Measurements from ENCODE around the gene YWHAH.
A peak's percentile ranks its signal among the peaks of the same experiment; 100 is the strongest.

YWHAH gene

DNA sequence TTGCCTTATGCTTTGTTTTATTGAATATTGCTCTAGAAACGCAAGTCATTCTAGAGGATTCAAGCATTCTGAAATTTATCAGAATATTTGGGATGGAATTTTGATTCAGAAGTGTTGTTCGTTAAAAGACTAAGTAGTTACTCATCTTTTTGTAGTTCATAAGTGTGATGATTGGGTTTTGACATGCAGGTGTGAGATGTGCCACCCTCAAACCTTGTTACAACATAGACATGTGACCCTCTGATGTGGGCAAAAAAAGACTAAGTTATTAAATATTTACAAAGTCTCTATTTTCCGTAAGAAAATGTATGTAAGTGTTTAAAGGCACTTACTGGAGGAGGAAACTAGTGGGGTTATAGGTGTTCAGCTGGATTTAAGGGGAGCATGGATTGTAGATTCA is 8.9 kb downstream of the YWHAH start:
- Mint-ChIP-seq H3K27ac (no peak overlapping the region), H3K4me3 (no peak overlapping the region), H3K9me3 (no peaks in the 10 kb centered on the region), H3K27me3 (ENCODE audit: low read depth, poor library complexity) (no peaks in the 10 kb centered on the region), H3K4me1 (peaks cover 35% of the 10 kb centered on the region), H3K36me3 (ENCODE audit: low read depth) (peaks cover 78% of the 10 kb centered on the region)
- TF ChIP-seq, protein P1, sequence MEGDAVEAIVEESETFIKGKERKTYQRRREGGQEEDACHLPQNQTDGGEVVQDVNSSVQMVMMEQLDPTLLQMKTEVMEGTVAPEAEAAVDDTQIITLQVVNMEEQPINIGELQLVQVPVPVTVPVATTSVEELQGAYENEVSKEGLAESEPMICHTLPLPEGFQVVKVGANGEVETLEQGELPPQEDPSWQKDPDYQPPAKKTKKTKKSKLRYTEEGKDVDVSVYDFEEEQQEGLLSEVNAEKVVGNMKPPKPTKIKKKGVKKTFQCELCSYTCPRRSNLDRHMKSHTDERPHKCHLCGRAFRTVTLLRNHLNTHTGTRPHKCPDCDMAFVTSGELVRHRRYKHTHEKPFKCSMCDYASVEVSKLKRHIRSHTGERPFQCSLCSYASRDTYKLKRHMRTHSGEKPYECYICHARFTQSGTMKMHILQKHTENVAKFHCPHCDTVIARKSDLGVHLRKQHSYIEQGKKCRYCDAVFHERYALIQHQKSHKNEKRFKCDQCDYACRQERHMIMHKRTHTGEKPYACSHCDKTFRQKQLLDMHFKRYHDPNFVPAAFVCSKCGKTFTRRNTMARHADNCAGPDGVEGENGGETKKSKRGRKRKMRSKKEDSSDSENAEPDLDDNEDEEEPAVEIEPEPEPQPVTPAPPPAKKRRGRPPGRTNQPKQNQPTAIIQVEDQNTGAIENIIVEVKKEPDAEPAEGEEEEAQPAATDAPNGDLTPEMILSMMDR (IDR thresholded peaks at IDR 0.05) = no peak
- no peak for DNase-seq

DNA sequence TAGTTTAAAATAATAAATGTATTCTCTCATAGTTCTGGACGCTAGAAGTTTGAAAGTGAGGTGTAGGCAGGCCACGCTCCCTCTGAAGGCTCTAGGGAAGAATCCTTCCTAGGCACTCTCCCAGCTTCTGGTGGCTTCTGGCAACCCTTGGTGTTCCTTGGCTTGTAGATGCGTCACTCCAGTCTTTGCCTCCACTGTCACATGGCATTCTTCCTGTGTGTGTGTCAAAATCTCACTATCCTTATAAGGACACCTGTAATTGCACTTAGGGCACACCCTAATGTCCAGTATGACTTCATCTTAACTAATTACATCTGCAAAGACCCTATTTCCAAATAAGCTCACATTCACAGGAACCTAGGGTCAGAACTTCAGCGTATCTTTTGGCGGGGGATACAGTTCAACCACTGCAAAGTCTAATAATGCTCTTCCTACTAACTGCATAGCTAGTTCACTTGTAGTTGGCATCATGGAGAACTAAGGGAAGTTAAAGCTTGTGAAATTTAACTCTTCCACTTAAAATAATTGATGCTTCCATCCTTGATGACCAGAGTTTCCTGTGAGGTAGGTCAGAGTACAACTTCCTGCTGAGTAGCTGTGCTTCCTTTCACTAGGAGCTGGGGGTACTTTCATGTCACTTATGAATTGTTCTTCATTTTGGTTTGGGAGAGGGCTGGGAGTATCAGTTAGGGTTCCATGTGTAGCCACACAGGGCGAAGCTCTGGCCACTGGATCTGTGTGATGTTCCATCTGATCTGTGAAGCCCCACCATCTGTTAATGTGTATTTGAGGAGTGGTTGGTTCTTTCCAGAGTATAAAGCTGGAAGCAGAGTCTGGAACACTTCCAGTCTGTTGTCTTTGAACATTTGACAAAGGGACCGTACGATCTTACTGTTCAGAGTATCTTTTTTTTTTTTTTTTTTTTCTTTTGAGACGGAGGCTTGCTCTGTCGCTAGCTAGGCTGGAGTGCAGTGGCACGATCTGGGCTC is 10.5 kb downstream of the YWHAH start:
- Mint-ChIP-seq H3K9me3 (no peaks in the 10 kb centered on the region), H3K4me1 (peaks cover 34% of the 10 kb centered on the region), H3K27me3 (ENCODE audit: low read depth, poor library complexity) (no peaks in the 10 kb centered on the region), H3K4me3 (no peak overlapping the region), H3K27ac (no peak overlapping the region), H3K36me3 (ENCODE audit: low read depth) (peaks cover 73% of the 10 kb centered on the region)
- DNase-seq = no peak
- TF ChIP-seq, protein P1 (IDR thresholded peaks at IDR 0.05) = no peak

DNA sequence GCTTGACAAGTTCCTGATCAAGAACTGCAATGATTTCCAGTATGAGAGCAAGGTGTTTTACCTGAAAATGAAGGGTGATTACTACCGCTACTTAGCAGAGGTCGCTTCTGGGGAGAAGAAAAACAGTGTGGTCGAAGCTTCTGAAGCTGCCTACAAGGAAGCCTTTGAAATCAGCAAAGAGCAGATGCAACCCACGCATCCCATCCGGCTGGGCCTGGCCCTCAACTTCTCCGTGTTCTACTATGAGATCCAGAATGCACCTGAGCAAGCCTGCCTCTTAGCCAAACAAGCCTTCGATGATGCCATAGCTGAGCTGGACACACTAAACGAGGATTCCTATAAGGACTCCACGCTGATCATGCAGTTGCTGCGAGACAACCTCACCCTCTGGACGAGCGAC is 12.0 kb downstream of the YWHAH start:
- Mint-ChIP-seq H3K27ac (no peak overlapping the region), H3K4me3 (no peak overlapping the region), H3K36me3 (ENCODE audit: low read depth) (peaks cover 59% of the 10 kb centered on the region), H3K9me3 (no peaks in the 10 kb centered on the region), H3K27me3 (ENCODE audit: low read depth, poor library complexity) (no peaks in the 10 kb centered on the region), H3K4me1 (peaks cover 25% of the 10 kb centered on the region)
- TF ChIP-seq, protein P1 (IDR thresholded peaks at IDR 0.05) = no peak
- no peak for DNase-seq

DNA sequence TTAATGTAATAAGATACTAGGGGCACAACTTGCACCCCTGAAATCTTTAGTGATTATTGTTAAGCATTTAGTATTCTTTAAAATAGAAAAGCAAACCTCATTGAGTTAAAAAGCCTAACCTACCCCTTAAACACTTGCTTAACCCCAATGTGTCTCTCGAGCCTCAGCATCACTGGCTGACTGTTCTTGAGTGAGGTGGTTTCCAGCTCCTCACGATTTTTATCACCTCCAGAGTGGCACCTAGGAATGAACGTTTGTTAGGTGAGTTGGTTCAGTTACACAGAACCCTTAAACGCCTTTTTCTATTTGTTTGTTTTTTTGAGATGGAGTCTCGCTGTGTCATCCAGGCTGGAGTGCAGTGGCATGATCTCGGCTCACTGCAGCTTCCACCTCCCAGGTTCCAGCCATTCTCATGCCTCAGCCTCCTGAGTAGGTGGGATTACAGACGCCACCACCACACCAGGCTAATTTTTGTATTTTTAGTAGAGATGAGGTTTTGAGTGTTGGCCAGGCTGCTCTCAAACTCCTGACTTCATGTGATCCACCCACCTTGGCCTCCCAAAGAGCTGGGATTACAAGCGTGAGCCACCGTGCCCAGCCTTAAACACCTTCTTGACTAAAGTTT is 13.7 kb downstream of the YWHAH start:
- peak overlapping the region; percentile 89 for H3K27ac Mint-ChIP-seq
- TF ChIP-seq, protein P1 (IDR thresholded peaks at IDR 0.05) = no peak

DNA sequence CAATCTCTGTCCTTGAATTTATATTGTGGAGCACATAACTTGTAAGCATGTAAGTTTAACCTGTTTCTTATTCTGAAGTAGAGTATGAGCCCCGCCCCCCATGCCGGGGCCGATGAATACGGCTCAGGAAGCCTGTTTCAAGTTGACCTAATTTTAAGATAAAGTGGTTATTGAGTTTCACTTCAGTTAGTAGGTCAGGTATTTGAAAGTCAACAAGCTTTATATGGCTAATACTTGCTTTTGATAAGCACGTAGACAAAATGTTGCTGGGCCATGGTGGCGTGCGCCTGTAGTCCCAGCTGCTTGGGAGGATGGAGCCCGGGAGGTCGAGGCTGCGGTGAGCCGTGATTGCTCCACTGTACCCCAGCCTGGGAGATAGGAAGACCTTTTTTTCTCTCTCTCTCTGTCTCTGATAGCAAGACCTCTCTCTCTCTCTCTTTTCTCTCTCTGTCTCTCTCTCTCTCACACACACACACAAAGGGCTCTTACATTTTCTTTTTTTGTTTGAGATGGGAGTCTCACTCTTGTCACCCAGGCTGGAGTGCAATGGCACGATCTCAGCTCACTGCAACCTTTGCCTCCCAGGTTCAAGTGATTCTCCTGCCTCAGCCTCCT is 14.4 kb downstream of the YWHAH start:
- TF ChIP-seq, protein P1 (IDR thresholded peaks at IDR 0.05) = no peak
- Mint-ChIP-seq H3K27ac (peak overlapping the region; percentile 89), H3K27me3 (ENCODE audit: low read depth, poor library complexity) (peaks cover under 1% of the 10 kb centered on the region), H3K4me1 (peaks cover 8% of the 10 kb centered on the region), H3K36me3 (ENCODE audit: low read depth) (peaks cover 47% of the 10 kb centered on the region), H3K9me3 (no peaks in the 10 kb centered on the region), H3K4me3 (no peak overlapping the region)
- DNase-seq = no peak

More for the DNA sequence above, 13.7 kb downstream of the YWHAH start:
- no peaks in the 10 kb centered on the region for H3K27me3 Mint-ChIP-seq (ENCODE audit: low read depth, poor library complexity)
- peaks cover 14% of the 10 kb centered on the region for H3K4me1 Mint-ChIP-seq
- no peak for DNase-seq
- no peak overlapping the region for H3K4me3 Mint-ChIP-seq
- H3K36me3 Mint-ChIP-seq (ENCODE audit: low read depth) = peaks cover 53% of the 10 kb centered on the region
- no peaks in the 10 kb centered on the region for H3K9me3 Mint-ChIP-seq
